KOPT-K1 (cell line): ENCODE data around the gene LHX3.

Experiments
- H3K27ac ChIP-seq: fragments of 200-600 bp; sonication (generic); 2 replicates; pipeline ENCODE4 v1.5.1; 2016; ENCODE audit warnings: antibody characterized with exemption, mild to moderate bottlenecking, low read depth, low read length; ENCODE audit not compliant: poor library complexity, severe bottlenecking
- H3K36me3 ChIP-seq: fragments of 200-600 bp; sonication (generic); 2 replicates; pipeline ENCODE4 v1.5.1; 2017; ENCODE audit warnings: antibody characterized with exemption, mild to moderate bottlenecking, low read length, moderate library complexity; ENCODE audit not compliant: insufficient read depth
- H3K9me3 ChIP-seq: fragments of 200-600 bp; sonication (generic); 2 replicates; pipeline ENCODE4 v1.5.1; 2017; ENCODE audit warnings: antibody characterized with exemption, low read length, mild to moderate bottlenecking; ENCODE audit not compliant: insufficient read depth, poor library complexity, severe bottlenecking

Gene LHX3

GRCh38 chr9:136187683-136188586 lies 17.0 kb downstream of the LHX3 start:
- Histone ChIP-seq H3K36me3 (no peaks in the 10 kb centered on the region), H3K9me3 (no peaks in the 10 kb centered on the region), H3K27ac (no peak overlapping the region)

- Histone ChIP-seq H3K9me3 (no peaks in the 10 kb centered on the region), H3K27ac (no peak overlapping the region), H3K36me3 (no peaks in the 10 kb centered on the region)
Measured at GRCh38 chr9:136187197-136187596, 17.7 kb downstream of the LHX3 start.

GRCh38 chr9:136186386-136186785 lies 18.5 kb downstream of the LHX3 start:
- H3K36me3 ChIP-seq: no peaks in the 10 kb centered on the region
- no peak overlapping the region for H3K27ac ChIP-seq
- H3K9me3 ChIP-seq: no peaks in the 10 kb centered on the region

- Histone ChIP-seq H3K27ac (no peak overlapping the region), H3K9me3 (no peaks in the 10 kb centered on the region), H3K36me3 (no peaks in the 10 kb centered on the region)
Measured at GRCh38 chr9:136185596-136186366, 19.1 kb downstream of the LHX3 start.

GRCh38 chr9:136185066-136185465 lies 19.9 kb downstream of the LHX3 start:
- Histone ChIP-seq H3K9me3 (no peaks in the 10 kb centered on the region), H3K36me3 (no peaks in the 10 kb centered on the region)

GRCh38 chr9:136182850-136183422 lies 22.0 kb downstream of the LHX3 start:
- Histone ChIP-seq H3K36me3 (no peaks in the 10 kb centered on the region), H3K27ac (no peak overlapping the region), H3K9me3 (no peaks in the 10 kb centered on the region)

More at GRCh38 chr9:136185066-136185465, 19.9 kb downstream of the LHX3 start:
- no peak overlapping the region for H3K27ac ChIP-seq

- Histone ChIP-seq H3K36me3 (no peaks in the 10 kb centered on the region), H3K9me3 (no peaks in the 10 kb centered on the region), H3K27ac (no peak overlapping the region)
Measured at GRCh38 chr9:136182420-136182787, 22.5 kb downstream of the LHX3 start.

GRCh38 chr9:136181784-136182419 lies 23.0 kb downstream of the LHX3 start:
- Histone ChIP-seq H3K9me3 (no peaks in the 10 kb centered on the region), H3K27ac (no peak overlapping the region), H3K36me3 (no peaks in the 10 kb centered on the region)

- no peak overlapping the region for H3K27ac ChIP-seq
- no peaks in the 10 kb centered on the region for H3K36me3 ChIP-seq
- no peaks in the 10 kb centered on the region for H3K9me3 ChIP-seq
Measured at GRCh38 chr9:136180586-136180985, 24.3 kb downstream of the LHX3 start.

- no peaks in the 10 kb centered on the region for H3K9me3 ChIP-seq
- H3K36me3 ChIP-seq: no peaks in the 10 kb centered on the region
- no peak overlapping the region for H3K27ac ChIP-seq
Measured at GRCh38 chr9:136179761-136180160, 25.2 kb downstream of the LHX3 start.

GRCh38 chr9:136179101-136179616 lies 25.8 kb downstream of the LHX3 start:
- H3K36me3 ChIP-seq: no peaks in the 10 kb centered on the region
- H3K27ac ChIP-seq: no peak overlapping the region
- H3K9me3 ChIP-seq: no peaks in the 10 kb centered on the region

GRCh38 chr9:136178773-136179075 lies 26.2 kb downstream of the LHX3 start:
- Histone ChIP-seq H3K9me3 (no peaks in the 10 kb centered on the region), H3K27ac (no peak overlapping the region), H3K36me3 (no peaks in the 10 kb centered on the region)

GRCh38 chr9:136178061-136178772 lies 26.7 kb downstream of the LHX3 start:
- Histone ChIP-seq H3K36me3 (no peaks in the 10 kb centered on the region), H3K27ac (no peak overlapping the region), H3K9me3 (no peaks in the 10 kb centered on the region)

GRCh38 chr9:136177224-136177623 lies 27.7 kb downstream of the LHX3 start:
- H3K9me3 ChIP-seq: no peaks in the 10 kb centered on the region
- H3K36me3 ChIP-seq: no peaks in the 10 kb centered on the region
- H3K27ac ChIP-seq: no peak overlapping the region
